Measurements from ENCODE around the gene XRN2. TPM values are rescaled to one million over a fixed set of nuclear protein-coding genes. Genes with fewer than 3 reads are reported as not detected.

XRN2 gene
- total RNA-seq, 3 donors from 2014 or later (not counting 1 experiment from before 2014, with no cell fraction given), result 52.9 to 61.8 (median 57.4) TPM

DNA sequence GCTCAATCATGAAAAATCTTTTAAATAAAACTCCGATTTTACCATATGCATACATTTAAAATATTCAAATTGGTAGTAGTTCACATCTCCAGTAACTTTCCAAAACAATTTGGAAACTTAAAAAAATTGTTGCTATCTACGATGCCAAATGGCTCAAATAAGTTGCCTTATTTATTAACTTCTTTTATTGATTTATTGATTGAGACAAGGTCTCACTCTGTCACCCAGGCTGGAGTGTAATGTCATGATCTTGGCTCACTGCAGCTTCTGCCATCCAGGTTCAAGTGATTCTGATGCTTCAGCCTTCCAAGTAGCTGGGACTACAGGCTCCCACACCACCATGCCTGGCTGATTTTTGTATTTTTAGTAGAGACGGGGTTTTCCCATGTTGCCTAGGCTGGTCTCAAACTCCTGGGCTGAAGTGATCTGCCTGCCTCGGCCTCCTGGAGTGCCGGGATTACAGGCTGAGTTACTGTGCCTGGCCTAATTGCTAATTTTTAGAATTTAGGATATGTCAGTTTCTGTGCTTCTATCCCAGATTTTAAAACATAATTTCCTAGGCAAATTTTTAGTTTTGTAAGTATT is 81.3 kb downstream of the XRN2 start:
- H3K4me1 Mint-ChIP-seq, result peaks cover under 1 to 6% of the 10 kb centered on the region in 2 donors
- DNase-seq, result no peak
- H3K9me3 Mint-ChIP-seq, result no peaks in the 10 kb centered on the region
- no peaks in the 10 kb centered on the region for H3K9me3 ChIP-seq (ENCODE audit: control insufficient read depth, insufficient read depth, low read length)
- no peak overlapping the region for H3K4me3 ChIP-seq (ENCODE audit: low read length)
- WGBS (ENCODE audit: insufficient coverage), result 99% methylated on average over 4 of the region's 5 CpGs
- intact Hi-C loops (cut with micrococcal nuclease), result no loop called here
- no peak overlapping the region for H3K27ac ChIP-seq (ENCODE audit: low read length)
- no peak overlapping the region for H3K27ac Mint-ChIP-seq
- H3K4me1 ChIP-seq (ENCODE audit: control insufficient read depth, insufficient read depth, low read length), result no peaks in the 10 kb centered on the region
- TF ChIP-seq, protein P1, sequence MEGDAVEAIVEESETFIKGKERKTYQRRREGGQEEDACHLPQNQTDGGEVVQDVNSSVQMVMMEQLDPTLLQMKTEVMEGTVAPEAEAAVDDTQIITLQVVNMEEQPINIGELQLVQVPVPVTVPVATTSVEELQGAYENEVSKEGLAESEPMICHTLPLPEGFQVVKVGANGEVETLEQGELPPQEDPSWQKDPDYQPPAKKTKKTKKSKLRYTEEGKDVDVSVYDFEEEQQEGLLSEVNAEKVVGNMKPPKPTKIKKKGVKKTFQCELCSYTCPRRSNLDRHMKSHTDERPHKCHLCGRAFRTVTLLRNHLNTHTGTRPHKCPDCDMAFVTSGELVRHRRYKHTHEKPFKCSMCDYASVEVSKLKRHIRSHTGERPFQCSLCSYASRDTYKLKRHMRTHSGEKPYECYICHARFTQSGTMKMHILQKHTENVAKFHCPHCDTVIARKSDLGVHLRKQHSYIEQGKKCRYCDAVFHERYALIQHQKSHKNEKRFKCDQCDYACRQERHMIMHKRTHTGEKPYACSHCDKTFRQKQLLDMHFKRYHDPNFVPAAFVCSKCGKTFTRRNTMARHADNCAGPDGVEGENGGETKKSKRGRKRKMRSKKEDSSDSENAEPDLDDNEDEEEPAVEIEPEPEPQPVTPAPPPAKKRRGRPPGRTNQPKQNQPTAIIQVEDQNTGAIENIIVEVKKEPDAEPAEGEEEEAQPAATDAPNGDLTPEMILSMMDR (IDR thresholded peaks at IDR 0.05), result no peak
- no peak overlapping the region for H3K4me3 Mint-ChIP-seq
- H3K36me3 Mint-ChIP-seq, result peaks cover 19% of the 10 kb centered on the region
- H3K36me3 ChIP-seq (ENCODE audit: control insufficient read depth, insufficient read depth, low read length), result peaks cover 57% of the 10 kb centered on the region
- no peaks in the 10 kb centered on the region for H3K27me3 ChIP-seq (ENCODE audit: control insufficient read depth, insufficient read depth, low read length)
- no peak for ATAC-seq
- H3K27me3 Mint-ChIP-seq (ENCODE audit: low read depth in 2 of 2), result no peaks in the 10 kb centered on the region

DNA sequence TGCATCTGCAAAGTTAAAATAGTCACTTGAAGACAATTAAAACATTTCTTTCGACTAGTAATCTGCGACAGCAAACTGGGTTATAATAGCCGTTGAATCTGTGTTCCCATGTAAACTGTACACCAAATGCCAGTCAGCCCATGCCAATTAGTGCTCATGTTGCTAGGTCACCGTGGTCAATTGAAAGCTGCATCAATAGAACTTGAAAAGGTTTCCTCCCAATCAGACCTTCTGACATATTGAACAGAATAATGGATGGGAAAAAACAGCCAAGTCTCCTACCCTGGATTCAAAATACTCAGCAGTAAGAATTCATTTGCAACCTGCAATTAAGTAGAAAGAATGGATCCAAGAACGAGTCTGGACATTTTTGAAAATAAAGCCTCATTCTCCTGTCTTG is 83.0 kb downstream of the XRN2 start:
- no peak overlapping the region for H3K4me3 ChIP-seq (ENCODE audit: low read length)
- ATAC-seq (no peak), DNase-seq (no peak)
- peaks cover 19% of the 10 kb centered on the region for H3K36me3 Mint-ChIP-seq
- peaks cover 0 to 3% of the 10 kb centered on the region in 2 donors for H3K4me1 Mint-ChIP-seq
- no peak overlapping the region for H3K27ac Mint-ChIP-seq
- intact Hi-C loops (cut with micrococcal nuclease), result no loop called here
- 99% methylated on average over 5 of the region's 5 CpGs for WGBS (ENCODE audit: insufficient coverage)
- TF ChIP-seq, protein P1 (IDR thresholded peaks at IDR 0.05), result no peak
- H3K36me3 ChIP-seq (ENCODE audit: control insufficient read depth, insufficient read depth, low read length), result peaks cover 57% of the 10 kb centered on the region
- no peak overlapping the region for H3K4me3 Mint-ChIP-seq
- H3K27me3 ChIP-seq (ENCODE audit: control insufficient read depth, insufficient read depth, low read length), result no peaks in the 10 kb centered on the region
- H3K4me1 ChIP-seq (ENCODE audit: control insufficient read depth, insufficient read depth, low read length), result no peaks in the 10 kb centered on the region
- H3K27ac ChIP-seq (ENCODE audit: low read length), result no peak overlapping the region
- no peaks in the 10 kb centered on the region for H3K9me3 Mint-ChIP-seq
- H3K9me3 ChIP-seq (ENCODE audit: control insufficient read depth, insufficient read depth, low read length), result no peaks in the 10 kb centered on the region
- H3K27me3 Mint-ChIP-seq (ENCODE audit: low read depth in 2 of 2), result peaks cover 0 to 3% of the 10 kb centered on the region in 2 donors

DNA sequence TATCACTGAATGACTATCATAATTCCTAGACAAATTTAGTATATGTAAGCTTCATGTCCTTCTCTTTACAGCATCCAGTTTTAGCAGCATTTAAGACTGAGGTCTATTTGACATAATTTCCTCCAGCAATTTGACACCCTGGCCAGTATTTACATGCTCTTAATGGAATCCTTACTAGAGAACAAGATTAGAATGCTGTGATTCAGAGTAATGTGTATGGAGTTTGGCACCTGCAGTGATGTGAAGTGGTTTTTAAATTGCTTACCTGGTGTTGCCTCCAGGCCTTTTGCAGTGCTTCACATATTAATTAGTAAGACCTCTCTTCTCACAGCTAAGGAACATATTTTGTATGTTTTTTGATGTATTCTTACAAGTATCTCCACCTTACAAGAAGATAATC is 84.4 kb downstream of the XRN2 start:
- intact Hi-C loops (cut with micrococcal nuclease), result no loop called here
- peaks cover 8% of the 10 kb centered on the region for H3K27me3 ChIP-seq (ENCODE audit: control insufficient read depth, insufficient read depth, low read length)
- H3K27me3 Mint-ChIP-seq (ENCODE audit: low read depth in 2 of 2), result peaks cover 11 to 12% of the 10 kb centered on the region in 2 donors
- no peak overlapping the region for H3K4me3 Mint-ChIP-seq
- H3K27ac Mint-ChIP-seq, result no peak overlapping the region
- H3K27ac ChIP-seq (ENCODE audit: low read length), result no peak overlapping the region
- peaks cover 18% of the 10 kb centered on the region for H3K36me3 Mint-ChIP-seq
- peaks cover 7 to 12% of the 10 kb centered on the region in 2 donors for H3K4me1 Mint-ChIP-seq
- ATAC-seq (no peak), DNase-seq (no peak)
- peaks cover 5% of the 10 kb centered on the region for H3K4me1 ChIP-seq (ENCODE audit: control insufficient read depth, insufficient read depth, low read length)
- no peaks in the 10 kb centered on the region for H3K9me3 ChIP-seq (ENCODE audit: control insufficient read depth, insufficient read depth, low read length)
- TF ChIP-seq, protein P1 (IDR thresholded peaks at IDR 0.05), result no peak
- H3K9me3 Mint-ChIP-seq, result no peaks in the 10 kb centered on the region
- H3K4me3 ChIP-seq (ENCODE audit: low read length), result no peak overlapping the region
- H3K36me3 ChIP-seq (ENCODE audit: control insufficient read depth, insufficient read depth, low read length), result peaks cover 49% of the 10 kb centered on the region

DNA sequence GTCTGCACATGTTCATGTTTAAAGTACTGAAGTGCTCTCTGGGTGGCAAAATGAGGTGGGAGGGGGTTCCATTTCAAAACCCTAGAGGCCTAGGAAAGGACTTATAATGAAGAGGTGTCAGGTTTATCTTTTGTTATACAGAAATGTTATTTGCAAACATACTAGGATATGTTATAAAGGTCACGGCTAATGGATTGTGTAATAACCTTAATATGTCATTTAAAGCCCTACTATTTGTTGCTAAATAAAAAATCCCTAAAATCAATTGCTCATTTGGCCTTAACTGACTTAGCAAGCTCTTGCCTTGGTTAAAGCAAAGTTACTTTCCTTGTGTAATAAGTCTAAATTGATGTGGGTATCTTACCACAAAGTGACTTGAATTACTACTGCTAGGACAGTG is 85.4 kb downstream of the XRN2 start:
- H3K9me3 Mint-ChIP-seq, result no peaks in the 10 kb centered on the region
- TF ChIP-seq, protein P1 (IDR thresholded peaks at IDR 0.05), result no peak
- WGBS (ENCODE audit: insufficient coverage), result no CpG with 5 or more reads among the region's 1 CpG
- H3K27ac Mint-ChIP-seq, result no peak overlapping the region
- intact Hi-C loops (cut with micrococcal nuclease), result no loop called here
- DNase-seq (no peak), ATAC-seq (no peak)
- peaks cover 21% of the 10 kb centered on the region in 2 donors for H3K27me3 Mint-ChIP-seq (ENCODE audit: low read depth in 2 of 2)
- H3K9me3 ChIP-seq (ENCODE audit: control insufficient read depth, insufficient read depth, low read length), result no peaks in the 10 kb centered on the region
- no peak overlapping the region for H3K27ac ChIP-seq (ENCODE audit: low read length)
- H3K36me3 Mint-ChIP-seq, result peaks cover 18% of the 10 kb centered on the region
- no peak overlapping the region for H3K4me3 ChIP-seq (ENCODE audit: low read length)
- H3K27me3 ChIP-seq (ENCODE audit: control insufficient read depth, insufficient read depth, low read length), result peaks cover 17% of the 10 kb centered on the region
- peaks cover 38% of the 10 kb centered on the region for H3K36me3 ChIP-seq (ENCODE audit: control insufficient read depth, insufficient read depth, low read length)
- H3K4me3 Mint-ChIP-seq, result no peak overlapping the region
- H3K4me1 ChIP-seq (ENCODE audit: control insufficient read depth, insufficient read depth, low read length), result peaks cover 5% of the 10 kb centered on the region
- peaks cover 16 to 22% of the 10 kb centered on the region in 2 donors for H3K4me1 Mint-ChIP-seq

All from natural killer cell (primary cell).